PC-3 (cell line): ENCODE results near the gene NUP50.

ENCODE experiments used
- CTCF ChIP-seq: fragments of 300-600 bp; sonication (generic); conservative IDR thresholded peaks from 2 replicates; pipeline ENCODE4 v1.5.1; 2017; ENCODE audit warnings: antibody characterized with exemption, low read depth, mild to moderate bottlenecking, low read length
- EZH2 ChIP-seq: fragments of 300-600 bp; sonication (generic); IDR thresholded peaks from one replicate; pipeline ENCODE4 v1.6.1; 2017; ENCODE audit warnings: antibody characterized with exemption, mild to moderate bottlenecking, low read length; ENCODE audit not compliant: unreplicated experiment
- EZH2phosphoT487 ChIP-seq: fragments of 300-600 bp; sonication (generic); IDR thresholded peaks from 2 replicates; pipeline ENCODE4 v1.6.1; 2018; ENCODE audit warnings: mild to moderate bottlenecking, antibody characterized with exemption, low read length, borderline replicate concordance

GRCh38 chr22:45166932-45167331 lies 3.2 kb downstream of the NUP50 start:
- TF ChIP-seq CTCF (no peak), EZH2phosphoT487 (no peak), EZH2 (no peak)
